Uterus (tissue), 2 donors: ENCODE results near the gene CENPVL1.

Experiments
- POLR2A ChIP-seq, 2 donors: fragments of 450-650 bp; IDR thresholded peaks; one replicate each; pipeline ENCODE4 v1.6.1; 2016; ENCODE audit warnings: antibody characterized with exemption in 2 of 2, mild to moderate bottlenecking in 1 of 2, moderate library complexity in 1 of 2
- TF ChIP-seq, protein P1 (sequence below), 4 experiments: fragments of 200-600 bp in 2 of 4; fragments of 450-650 bp in 2 of 4; sonication (generic) in 2 of 4; IDR thresholded peaks; one replicate each; pipeline ENCODE4 v1.5.1; 2016 to 2019; ENCODE audit warnings: antibody characterized with exemption in 4 of 4, mild to moderate bottlenecking in 2 of 4, moderate library complexity in 1 of 4

DNA sequence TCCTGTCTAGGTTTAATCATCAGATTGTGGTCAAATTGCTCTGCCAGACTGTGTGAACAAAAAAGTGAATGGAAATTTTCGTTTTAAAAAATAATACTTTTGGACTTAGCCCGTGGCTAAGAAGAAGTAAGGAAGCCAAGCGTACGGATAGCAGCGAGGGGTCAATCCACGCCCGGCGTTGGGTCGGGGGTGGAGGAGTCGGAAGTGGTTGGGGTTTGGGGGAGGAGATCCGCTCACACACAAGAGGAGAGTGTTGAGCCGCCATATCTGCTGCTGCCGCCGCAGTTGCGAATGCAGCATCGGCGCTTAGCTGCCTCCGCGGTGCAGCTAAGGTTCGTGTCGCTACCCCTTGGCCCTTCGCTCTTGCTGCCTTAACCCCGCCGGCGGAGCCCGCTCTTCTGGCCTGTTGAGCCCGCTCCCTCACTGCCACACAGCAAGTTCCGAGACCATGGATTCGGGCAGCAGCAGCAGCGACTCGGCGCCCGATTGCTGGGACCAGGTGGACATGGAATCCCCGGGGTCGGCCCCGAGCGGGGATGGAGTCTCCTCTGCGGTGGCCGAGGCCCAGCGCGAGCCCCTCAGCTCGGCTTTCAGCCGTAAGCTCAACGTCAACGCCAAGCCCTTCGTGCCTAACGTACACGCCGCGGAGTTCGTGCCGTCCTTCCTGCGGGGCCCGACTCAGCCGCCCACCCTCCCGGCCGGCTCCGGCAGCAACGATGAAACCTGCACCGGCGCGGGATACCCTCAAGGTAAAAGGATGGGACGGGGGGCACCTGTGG lies 33.1 kb downstream of the CENPVL1 start, which contains the start of gene GSPT2:
- TF ChIP-seq, protein P1, sequence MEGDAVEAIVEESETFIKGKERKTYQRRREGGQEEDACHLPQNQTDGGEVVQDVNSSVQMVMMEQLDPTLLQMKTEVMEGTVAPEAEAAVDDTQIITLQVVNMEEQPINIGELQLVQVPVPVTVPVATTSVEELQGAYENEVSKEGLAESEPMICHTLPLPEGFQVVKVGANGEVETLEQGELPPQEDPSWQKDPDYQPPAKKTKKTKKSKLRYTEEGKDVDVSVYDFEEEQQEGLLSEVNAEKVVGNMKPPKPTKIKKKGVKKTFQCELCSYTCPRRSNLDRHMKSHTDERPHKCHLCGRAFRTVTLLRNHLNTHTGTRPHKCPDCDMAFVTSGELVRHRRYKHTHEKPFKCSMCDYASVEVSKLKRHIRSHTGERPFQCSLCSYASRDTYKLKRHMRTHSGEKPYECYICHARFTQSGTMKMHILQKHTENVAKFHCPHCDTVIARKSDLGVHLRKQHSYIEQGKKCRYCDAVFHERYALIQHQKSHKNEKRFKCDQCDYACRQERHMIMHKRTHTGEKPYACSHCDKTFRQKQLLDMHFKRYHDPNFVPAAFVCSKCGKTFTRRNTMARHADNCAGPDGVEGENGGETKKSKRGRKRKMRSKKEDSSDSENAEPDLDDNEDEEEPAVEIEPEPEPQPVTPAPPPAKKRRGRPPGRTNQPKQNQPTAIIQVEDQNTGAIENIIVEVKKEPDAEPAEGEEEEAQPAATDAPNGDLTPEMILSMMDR (IDR thresholded peaks at IDR 0.05): no peak
- TF ChIP-seq POLR2A (IDR thresholded peaks at IDR 0.05): no peak
